ENCODE results near the gene ZFYVE9.

- no peak for TF ChIP-seq TAF1 (IDR thresholded peaks at IDR 0.05; ENCODE audit: borderline replicate concordance, low read depth, low read length)
- TF ChIP-seq POLR2AphosphoS5 (IDR thresholded peaks at IDR 0.05; ENCODE audit: low read depth, low read length): no peak
These were observed 215.0 kb downstream of the ZFYVE9 start for GRCh38 chr1:52356818-52357355.
